Kidney epithelial cell (primary cell): ENCODE measurements around the gene RPS25. TPM values are rescaled to one million over a fixed set of nuclear protein-coding genes. Genes with fewer than 3 reads are reported as not detected.

Experiments used
- DNase-seq: peaks from one replicate; pipeline ENCODE4 v3.0.0-alpha.2; 2010; ENCODE audit warnings: low read depth
- H3K27me3 ChIP-seq: 2 replicates; pipeline ENCODE4 v1.6.0; 2011; ENCODE audit warnings: low read length; ENCODE audit not compliant: control insufficient read depth, insufficient read depth
- H3K36me3 ChIP-seq: 2 replicates; pipeline ENCODE4 v1.5.1; 2011; ENCODE audit warnings: low read length; ENCODE audit not compliant: control insufficient read depth, insufficient read depth
- H3K4me3 ChIP-seq: 2 replicates; pipeline ENCODE4 v1.5.1; 2011; ENCODE audit warnings: low read depth, mild to moderate bottlenecking, control low read depth, low read length
- total RNA-seq: library from RNA; depleted of rRNA; stranded (reverse); fragments of >200 nt; gene quantifications from 2 replicates; pipeline ENCODE4 v1.2.3, GENCODE V29; 2015
- TF ChIP-seq, protein P1 (sequence below): IDR thresholded peaks from 2 replicates; pipeline ENCODE4 v1.5.1; 2011; ENCODE audit warnings: mild to moderate bottlenecking, moderate library complexity, low read length, control low read depth, inconsistent platforms; ENCODE audit not compliant: insufficient read depth, poor library complexity, severe bottlenecking

Gene RPS25
- total RNA-seq, 1 donor from 2014 or later, result 1,597 TPM

DNA sequence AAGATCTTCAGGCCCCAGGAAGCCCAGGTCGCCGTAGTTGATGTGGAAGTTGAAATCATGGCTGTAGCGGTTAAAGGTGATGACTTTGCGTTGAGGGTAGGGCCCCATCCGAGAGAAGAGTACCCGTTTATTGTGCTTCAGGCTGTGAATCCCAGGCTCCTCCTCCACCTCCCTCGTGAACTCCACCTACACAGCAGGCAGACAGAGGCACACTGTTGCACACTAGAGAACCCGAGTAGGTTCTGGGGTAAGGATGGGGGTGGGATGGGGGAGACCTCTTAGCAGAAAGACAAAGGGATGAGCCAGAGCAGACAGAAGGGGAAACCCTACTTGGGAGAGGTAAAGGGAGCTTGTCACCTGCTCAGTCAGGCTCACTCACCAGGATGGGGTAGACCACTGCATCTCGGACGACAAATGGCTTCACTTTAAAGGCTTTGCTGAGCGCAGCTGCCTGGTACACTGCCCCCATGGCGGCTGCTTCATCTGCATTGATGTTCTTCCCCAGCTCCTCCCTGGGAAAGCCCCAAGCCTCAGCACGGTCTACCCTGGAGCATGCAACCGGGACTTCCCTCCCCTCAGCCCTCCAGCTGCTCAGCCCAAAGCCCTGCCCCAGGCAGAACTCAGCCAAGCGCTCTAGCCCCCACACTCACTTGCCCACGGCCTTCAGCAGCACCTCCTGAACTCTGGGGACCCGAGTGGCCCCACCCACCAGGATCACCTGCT is 33.5 kb upstream of the RPS25 start:
- TF ChIP-seq, protein P1, sequence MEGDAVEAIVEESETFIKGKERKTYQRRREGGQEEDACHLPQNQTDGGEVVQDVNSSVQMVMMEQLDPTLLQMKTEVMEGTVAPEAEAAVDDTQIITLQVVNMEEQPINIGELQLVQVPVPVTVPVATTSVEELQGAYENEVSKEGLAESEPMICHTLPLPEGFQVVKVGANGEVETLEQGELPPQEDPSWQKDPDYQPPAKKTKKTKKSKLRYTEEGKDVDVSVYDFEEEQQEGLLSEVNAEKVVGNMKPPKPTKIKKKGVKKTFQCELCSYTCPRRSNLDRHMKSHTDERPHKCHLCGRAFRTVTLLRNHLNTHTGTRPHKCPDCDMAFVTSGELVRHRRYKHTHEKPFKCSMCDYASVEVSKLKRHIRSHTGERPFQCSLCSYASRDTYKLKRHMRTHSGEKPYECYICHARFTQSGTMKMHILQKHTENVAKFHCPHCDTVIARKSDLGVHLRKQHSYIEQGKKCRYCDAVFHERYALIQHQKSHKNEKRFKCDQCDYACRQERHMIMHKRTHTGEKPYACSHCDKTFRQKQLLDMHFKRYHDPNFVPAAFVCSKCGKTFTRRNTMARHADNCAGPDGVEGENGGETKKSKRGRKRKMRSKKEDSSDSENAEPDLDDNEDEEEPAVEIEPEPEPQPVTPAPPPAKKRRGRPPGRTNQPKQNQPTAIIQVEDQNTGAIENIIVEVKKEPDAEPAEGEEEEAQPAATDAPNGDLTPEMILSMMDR, result no peak
- peaks cover 7% of the 10 kb centered on the region for H3K36me3 ChIP-seq
- H3K27me3 ChIP-seq, result no peaks in the 10 kb centered on the region
- no peak overlapping the region for H3K4me3 ChIP-seq
- no peak for DNase-seq

DNA sequence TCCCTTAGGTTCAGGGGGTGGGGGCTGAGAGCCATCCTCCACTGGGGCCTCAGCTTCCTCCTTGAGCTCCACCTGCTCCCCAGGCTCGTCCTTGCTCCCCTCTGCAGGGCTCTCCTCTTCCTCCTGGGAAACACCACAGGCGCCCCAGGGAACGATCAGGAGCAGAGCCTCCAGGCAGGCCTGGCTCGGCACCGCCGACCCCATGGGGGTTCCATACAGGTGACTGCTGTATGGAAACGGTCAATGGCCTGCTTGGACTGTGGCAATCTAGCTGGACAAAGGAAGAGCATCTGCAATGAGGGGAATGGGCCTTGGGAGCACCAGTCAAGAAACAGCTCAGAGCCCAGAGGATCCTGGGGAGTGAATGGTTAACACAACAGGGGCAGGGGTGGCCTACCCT is 30.9 kb upstream of the RPS25 start:
- Histone ChIP-seq H3K4me3 (no peak overlapping the region), H3K36me3 (peaks cover 11% of the 10 kb centered on the region), H3K27me3 (no peaks in the 10 kb centered on the region)
- DNase-seq, result no peak
- TF ChIP-seq, protein P1, result no peak

DNA sequence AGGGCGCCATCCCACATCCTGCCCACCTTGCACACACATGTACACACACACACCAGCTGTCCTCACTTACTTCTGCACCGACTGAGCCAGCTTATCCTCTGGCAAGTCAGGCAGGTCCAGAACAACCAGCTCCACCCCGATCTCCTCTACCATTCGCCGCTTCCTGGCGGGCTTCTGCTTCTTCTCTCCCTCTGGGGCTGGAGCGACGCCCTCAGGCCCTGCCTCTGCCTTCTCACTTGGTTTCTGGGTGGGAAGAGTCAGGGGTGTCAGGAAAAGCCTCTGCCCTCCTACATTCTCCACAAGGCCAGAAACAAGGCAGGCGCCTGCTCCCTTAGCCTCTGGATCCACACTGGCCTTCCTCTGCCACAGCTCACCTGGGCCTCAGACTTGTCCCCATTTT is 30.5 kb upstream of the RPS25 start:
- peaks cover 11% of the 10 kb centered on the region for H3K36me3 ChIP-seq
- no peak for DNase-seq

DNA sequence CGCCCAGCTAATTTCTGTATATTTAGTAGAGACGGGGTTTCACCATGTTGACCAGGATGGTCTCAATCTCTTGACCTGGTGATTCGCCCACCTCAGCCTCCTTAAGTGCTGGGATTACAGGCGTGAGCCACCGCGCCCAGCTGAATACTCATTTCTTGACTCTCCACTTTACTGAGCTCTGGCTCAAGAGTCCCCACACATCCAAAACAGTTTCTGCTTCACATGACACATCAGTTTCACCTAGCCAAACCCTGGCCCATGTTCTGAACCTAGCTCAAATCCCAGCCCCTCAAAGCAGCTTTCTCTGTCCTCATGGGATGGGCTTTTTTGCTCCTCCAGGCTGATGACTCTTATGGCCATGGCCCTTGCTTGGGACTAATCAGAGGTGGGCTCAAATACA is 29.1 kb upstream of the RPS25 start:
- TF ChIP-seq, protein P1, result no peak
- DNase-seq, result no peak
- no peaks in the 10 kb centered on the region for H3K27me3 ChIP-seq
- H3K4me3 ChIP-seq, result no peak overlapping the region
- peaks cover 11% of the 10 kb centered on the region for H3K36me3 ChIP-seq

More for the DNA sequence above, 30.5 kb upstream of the RPS25 start:
- TF ChIP-seq, protein P1, result no peak
- no peak overlapping the region for H3K4me3 ChIP-seq
- no peaks in the 10 kb centered on the region for H3K27me3 ChIP-seq

DNA sequence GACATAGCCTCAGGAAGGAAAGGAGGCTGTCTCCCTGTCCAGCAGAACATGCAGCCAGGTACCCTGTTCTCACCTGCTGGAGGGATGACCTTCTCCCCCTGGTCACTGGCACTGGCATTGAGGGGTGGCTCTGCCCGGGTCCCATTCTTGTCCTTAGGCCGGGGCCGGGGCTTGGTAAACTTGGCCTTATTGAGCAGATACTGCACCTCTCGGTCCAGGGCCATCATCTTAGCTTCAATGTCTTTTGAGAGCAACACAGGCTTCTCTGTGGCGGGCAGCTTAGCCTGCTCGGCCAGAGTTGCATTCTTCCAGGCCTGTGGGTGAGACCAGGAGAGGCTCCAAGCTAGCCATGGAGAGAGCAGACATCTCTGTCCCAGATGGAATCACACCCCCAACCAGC is 28.3 kb upstream of the RPS25 start:
- Histone ChIP-seq H3K27me3 (no peaks in the 10 kb centered on the region), H3K4me3 (no peak overlapping the region), H3K36me3 (peaks cover 10% of the 10 kb centered on the region)
- no peak for DNase-seq
- TF ChIP-seq, protein P1, result no peak

DNA sequence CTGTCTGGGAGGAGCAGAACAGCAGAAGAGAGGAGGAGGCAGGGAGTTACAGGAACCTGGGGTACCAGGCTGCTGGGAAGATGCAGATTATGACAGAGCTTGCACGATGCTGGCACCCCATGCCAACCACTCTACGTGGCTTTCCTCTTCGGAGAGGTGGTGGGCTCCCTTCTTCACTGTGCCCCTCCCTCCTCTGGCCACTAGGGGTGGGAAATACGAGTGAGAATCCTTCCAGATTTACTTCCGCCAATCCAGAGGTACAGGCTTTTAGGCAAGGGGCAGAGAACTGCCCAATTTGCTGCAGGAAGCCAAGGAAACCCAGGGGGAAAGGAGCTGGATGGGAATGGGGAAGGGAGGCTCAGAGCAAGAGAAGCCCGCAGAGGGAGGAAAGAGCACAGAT is 26.6 kb upstream of the RPS25 start:
- no peak for DNase-seq
- Histone ChIP-seq H3K27me3 (no peaks in the 10 kb centered on the region), H3K4me3 (no peak overlapping the region), H3K36me3 (peaks cover 10% of the 10 kb centered on the region)
- TF ChIP-seq, protein P1, result peak; percentile 15
